GM21786 (cell line): Measurements from ENCODE around the gene PLCB1.
"Not testable (repeated sequence)": the region's sequence is repeated elsewhere in the genome, so short reads cannot be mapped to it uniquely, and the experiment has no call there.

Experiments used
- ATAC-seq: cut with Tn5 transposase; IDR thresholded peaks from one replicate; pipeline ENCODE4 v1.9.1; 2021; ENCODE audit not compliant: unreplicated experiment

Gene PLCB1

DNA sequence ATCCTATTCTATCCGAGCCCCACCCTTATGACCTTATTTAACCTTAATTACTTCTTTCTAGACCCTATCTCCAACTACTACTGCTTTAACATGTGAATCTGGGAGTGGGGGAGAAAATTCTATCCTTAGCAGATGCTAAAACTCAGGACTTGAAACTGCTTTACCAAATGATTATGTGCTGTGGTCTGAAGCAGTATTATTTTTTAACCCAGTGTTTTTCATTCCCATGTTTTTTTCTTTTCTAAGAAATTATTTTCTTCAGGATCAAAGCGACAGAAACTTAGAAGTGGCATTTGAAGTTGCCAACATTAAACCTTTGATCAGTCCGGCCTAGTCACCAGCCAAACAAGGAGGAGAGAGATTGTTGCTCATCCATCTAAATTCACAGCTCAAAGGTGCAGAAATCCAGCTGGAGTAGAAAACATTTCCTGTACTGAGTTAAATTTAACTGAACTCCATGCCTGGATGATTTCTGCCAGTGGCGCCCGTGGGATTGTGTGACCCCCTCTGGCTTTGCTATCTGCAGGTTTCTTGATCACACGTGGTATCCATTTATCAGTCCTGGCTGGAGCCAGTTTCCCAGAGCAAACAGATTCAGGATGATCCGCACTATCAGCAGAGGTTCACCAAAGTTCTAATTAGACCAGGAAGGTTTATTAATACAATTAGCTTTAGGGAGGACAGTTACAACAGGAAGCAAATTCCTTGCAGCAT, 300.5 kb downstream of the PLCB1 start:
- no peak for ATAC-seq

DNA sequence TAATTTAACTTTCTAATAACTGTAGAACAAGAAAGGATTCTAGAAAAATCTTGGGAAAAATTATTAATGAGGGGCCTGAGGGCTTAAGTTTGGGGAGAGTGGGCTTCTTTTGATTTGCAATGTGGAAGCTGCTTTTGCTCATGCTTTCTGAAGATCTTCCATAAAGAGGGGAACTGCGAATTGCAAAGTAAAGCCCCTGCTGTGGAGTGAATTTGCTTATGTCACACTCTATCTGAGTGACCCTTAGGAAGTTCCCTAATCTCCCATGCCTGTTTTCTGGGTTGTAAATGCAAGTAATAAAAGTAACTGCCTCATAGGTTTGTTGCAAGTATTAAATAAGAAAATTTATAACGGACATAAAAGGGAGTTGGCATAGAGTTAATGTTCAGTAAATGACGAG, 301.2 kb downstream of the PLCB1 start:
- no peak for ATAC-seq

DNA sequence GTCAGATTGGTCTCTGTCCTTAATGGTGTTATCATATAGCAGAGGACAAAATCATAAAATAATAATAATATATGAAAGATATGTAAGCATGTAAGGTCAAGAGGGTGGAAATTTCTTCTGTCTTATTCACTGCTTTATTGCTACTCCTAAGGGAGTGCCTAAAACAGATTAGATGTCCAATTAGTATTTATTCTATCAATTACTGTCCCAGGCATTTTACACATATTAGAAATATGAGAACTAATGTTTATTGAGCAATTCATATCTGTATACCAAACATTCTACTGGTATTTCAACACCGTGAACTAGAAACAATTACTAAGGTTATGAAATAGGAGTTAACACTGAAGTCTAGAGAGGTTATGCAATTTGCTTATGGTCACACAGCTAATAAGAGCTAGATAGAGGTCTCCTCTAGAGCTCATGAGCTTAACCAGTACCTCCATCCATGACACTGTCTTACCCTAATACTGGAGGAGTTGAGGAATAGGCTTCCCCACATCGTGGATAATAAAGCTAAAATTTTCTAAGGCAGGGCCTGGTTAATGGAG, 302.3 kb downstream of the PLCB1 start:
- ATAC-seq = no peak

DNA sequence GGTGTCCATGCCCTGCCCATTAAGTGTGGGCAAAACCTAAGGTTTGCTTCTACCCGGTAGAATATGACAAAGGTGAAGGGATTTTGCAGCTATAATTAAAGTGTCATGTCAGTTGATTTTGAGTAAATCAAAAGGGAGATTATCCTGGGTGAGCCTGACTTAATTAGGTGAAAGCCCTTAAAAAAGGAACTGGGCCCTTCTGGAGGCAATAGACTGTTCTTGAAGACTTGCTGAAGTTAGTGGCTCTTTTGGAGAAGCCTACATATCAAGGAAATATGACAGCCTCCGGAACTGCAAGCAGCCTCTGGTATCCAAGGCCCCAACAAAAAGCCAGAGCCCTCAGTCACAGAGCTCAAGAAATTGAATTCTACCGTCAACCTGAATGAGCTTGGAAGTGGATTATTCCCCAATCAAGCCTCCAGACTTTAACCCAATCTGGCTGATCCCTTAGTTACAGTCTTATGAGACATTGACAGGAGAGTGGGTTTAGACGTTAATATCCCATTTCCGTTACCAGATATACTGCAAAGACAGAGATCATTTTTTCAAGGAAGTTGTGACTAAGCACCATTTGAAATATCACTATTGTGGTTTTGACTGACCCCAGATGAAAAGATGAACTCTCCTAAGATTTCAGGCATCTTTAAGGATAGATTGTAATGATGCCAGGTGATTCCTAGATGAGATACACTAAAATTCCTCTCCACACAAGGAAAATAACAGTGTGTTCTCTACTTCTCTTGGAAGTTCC, 303.4 kb downstream of the PLCB1 start:
- no peak for ATAC-seq

DNA sequence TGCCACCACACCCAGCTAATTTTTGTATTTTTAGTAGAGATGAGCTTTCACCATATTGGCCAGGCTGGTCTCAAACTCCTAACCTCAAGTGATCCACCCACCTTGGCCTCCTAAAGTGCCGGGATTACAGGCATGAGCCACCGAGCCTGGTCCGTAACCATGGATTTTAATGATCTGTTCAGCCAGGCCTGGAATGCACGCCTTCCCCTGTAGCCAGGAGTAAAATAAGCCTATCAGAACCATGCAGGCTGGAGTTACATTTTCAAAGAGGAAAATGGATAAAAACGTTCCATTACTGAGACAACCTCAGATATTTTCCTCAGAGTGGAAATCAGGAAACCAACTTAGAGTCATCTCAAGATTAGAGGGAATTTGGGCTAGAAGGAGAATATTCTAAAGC, 304.9 kb downstream of the PLCB1 start:
- not testable (repeated sequence) for ATAC-seq

DNA sequence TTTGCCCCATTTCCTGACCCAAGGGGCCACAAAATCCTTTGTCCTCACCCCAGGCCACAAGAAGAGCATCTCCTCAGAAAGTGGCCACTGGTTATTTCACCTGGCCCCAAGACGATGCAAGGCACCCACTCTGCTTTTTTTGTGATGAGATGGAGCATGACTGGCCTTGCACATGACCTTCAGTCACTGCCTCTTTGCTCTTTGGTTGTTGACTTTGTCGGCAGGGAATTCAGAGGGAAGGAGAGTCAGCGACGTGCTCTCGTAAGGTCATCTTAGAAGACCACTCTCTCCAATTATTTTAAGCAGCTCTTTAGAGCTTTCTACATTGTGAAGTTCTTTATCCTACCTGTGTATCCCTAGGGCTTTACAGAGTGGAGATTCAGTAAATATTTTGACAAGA, 306.7 kb downstream of the PLCB1 start:
- no peak for ATAC-seq

DNA sequence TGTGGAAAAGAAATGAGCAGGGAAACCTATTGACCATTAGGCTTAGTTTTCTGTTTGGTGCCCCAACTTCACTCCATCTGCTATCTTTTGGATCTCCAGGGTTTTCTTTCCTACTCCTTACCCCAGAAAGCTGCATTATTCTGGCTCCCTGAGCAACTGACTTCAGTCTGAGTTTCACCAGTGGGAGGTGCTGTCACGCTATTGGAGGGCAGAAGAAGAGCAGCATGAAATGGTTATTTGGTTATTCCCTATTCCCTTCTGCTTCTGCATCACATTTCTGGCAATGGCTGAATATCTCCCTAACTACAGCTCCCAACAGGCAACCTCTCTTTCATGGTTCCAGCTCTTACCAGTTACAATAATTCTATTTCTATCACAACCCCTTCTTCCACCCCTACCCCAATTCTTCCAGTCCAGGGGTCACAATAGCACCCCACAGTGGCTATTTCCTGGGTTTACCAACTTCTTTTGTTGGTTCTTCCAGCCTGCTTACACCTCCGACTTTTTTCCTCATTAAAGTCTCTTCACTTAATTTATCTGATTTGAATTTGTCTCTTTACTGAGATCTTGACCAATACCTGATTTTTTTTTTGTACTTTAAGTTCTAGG, 311.5 kb downstream of the PLCB1 start:
- ATAC-seq = no peak

DNA sequence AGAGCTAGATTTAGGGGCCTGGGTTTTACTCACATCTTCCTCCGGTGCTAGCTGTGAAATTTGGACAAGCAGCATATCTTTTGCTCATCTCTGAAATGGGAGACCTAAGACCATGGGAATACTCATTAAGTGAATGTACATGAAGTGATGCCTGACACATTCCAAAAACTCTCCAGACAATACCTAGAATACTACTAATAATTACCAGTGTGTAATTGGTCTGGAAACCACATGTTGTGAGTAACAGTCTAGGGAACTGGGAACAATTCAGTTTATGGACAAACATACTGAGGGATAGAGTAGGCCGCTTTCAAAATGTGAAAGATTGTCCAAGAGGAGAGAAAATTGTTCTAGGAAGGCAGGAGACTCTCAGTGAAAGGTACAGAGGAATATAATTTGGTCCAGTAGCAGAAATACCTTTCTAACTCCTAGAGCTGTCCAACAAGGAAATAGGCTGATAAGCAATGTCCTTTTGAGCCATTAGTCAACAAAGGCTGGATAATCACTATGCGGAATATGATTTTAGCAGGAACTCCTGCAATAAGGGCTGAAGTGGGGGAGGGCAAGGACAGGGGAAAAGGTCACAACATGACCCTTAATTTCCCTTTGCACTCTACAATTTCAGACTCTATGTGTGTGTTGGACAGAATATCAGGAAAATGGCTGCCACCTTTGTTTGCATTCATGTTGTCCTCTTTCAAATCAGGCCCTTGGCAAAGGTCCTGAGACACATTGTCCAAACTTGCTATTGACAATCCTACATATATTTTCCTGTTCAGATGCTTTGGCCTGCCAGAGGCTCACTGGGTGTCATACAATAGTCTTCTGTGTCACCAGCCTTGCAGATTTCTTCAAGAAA, 315.4 kb downstream of the PLCB1 start:
- ATAC-seq = no peak

DNA sequence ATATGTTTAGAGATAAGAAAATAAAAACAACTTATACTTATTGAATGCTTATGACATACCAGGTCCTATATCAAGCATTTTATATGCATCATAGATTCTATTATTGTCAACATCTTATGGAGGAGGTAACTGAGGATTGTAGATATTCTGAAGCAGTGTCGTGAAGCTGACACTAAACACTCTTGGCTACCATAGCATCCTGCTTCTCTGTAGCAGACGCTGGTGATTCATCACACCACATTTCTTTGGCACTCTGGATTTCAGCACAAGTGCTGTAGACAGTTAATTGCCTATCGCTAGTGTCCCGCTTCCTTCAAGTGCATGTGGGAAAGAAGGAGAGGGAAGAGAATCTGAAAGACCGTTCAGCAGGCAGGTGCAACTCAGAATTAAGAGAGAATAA, 317.1 kb downstream of the PLCB1 start:
- ATAC-seq = no peak

DNA sequence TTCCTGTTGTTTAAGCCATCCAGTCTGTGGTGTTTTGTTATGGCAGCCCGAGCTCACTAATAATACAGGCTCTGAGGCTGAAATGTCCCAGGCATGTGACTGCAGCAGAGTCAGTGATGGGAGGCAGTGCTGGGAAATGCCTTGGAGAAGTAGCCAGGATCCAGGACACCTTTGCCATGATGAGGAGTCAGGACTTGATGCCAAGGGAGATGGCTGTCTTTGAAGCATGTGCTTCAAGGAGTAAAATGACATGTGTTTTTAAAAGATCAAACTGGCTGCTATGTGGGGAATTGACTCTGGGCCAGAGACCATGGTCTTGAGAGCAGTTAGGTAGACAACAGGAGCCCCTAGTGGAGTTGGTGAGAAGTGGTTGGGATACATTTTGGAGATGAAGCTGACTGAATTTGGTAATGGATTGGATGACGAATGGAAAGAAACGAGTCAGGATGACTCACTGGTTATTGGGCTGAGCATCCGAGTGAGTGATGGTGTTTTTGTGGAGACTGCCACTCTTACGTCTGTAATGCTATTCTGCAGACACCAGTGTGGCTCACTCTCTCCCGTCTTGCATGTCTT, 322.2 kb downstream of the PLCB1 start:
- no peak for ATAC-seq

DNA sequence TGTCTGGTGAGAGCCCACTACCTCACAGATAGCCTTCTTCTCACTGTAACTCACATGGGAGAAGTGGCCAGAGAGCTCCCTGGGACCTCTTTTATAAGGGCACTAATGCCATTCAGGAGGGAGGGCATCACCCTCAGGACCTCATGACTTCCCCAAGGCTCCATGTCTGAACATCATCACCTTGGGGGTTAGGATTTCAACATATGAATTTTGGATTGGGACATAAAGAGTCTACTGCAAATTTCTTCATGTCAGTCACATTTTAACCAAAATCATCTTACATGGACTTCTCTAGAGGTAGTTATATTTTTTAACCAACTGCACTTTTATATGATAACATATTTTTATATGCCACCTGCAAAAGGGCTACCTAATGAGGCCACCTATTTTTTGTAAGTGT, 324.7 kb downstream of the PLCB1 start:
- ATAC-seq = no peak

DNA sequence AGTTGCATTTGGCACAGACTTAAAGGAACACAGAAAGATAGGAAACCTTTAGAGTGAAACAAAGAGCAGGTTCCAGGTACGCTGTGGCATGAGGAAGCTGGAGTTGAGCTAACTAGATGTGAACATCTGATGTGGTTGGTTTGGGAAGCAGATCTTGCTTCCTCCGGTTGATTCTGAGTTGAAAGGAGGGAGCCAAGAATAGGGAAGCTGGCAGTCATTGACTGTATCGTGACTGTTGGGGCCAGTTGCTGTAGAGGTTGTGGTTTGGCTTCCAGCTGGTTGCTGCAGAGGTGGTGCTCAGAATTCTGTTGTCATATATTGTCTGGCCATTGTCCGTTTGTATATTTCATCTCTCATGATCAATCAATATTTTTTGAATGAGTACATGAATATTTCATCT, 325.9 kb downstream of the PLCB1 start:
- no peak for ATAC-seq

DNA sequence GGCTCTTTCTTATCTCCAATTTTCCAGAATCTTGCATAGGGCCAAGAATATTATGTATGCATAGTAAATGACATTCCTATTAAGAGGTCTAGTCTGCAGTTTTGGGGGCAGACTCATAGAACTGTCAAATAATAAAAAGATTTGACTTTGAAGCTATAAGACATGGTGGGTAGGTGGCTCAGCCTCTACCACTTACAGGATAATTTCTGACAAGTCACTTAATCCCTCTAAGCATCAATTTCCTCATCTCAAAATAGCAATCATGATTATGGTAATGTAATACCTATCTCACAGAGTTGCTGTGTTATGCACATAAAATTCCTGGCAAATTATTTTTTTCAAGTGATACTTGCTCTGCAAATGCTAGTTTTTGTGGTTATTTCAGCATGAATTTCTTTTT, 329.1 kb downstream of the PLCB1 start:
- ATAC-seq = no peak

DNA sequence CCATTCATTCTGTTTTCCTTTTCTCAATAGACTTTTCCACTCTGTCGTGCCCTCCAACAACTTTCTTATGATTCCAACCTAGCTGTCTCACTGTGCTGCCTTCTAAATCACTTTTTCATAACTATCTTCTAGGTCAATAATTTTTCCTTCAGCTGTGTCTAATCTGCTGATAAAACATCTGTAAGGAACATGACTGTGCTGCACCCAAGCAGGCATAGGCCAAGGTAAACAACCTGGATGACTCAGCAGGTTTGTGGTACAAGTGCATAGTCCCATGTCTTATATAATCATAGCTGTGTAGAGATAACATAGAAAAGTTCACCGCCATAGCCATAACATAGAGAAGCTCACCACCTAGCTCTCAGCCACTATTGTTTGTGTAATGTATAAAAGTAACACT, 332.3 kb downstream of the PLCB1 start:
- no peak for ATAC-seq

DNA sequence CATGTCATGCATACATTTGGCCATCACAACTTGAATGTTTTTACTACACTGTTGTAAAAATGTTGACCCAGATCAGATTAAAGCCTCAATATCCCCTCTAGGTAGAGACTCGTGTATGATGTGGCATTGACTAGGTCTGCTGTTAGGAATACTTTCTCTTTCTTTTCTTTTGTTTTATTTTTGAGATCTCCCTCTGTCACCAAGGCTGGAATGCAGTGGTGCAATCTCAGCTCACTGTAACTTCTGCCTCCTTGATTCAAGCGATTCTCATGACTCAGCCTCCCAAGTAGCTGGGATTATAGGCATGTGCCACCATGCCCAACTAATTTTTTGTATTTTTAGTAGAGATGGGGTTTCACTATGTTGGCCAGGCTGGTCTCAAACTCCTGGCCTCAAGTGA, 334.7 kb downstream of the PLCB1 start:
- ATAC-seq = not testable (repeated sequence)

DNA sequence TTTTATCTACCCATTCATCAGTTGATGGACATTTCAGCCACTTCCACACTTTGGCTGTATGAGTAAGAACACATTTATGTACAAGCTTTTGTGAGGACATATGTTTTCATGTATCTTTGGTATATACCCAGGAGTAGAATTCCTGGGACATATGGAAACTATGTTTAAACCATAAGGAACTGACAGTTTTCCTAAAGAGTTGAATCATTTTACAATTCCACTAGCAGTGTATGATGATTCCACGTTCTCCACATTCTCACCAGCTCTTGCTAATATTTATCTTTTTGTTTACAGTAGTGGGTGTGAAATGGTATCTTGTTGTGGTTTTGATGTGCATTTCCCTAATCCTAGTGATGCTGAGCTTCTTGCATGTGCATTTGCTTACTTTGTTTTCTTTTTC, 338.1 kb downstream of the PLCB1 start:
- no peak for ATAC-seq

DNA sequence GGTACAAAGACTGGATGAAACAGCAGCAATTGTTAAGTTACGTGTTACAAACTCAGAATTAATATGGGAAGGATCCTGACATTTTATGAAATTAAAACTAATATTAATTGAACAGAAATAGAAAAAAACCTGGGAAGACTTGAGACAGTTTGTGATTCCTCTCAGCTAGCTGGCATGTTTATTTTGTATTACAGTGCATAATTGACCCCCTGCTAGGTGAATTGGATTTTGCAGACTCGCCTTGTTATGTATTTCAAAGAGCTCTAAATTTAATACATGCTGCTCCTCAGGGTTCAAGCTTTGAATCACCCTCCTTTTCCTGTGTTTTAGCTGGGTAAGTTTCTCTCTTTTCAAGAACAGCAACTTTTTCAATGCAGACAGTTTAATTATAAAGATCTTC, 339.4 kb downstream of the PLCB1 start:
- no peak for ATAC-seq

DNA sequence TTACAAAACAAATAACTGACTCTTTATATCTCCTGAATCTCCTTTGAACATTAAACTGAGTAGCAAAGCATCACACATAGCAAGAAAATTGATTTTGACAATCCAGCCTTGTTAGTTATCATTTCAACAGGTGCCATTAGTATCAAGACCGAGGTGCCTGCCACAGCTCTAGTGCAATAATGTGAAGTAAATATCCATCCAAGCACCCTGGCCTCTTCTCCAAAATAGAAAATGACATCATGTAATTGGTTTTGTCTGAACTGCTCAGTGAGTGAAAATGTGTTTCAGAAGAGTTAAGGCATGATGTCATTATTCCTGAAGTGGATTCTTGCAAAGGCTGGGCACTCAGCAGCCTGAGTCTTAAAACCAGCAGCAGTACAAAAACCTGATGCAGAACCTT, 341.4 kb downstream of the PLCB1 start:
- ATAC-seq = no peak

DNA sequence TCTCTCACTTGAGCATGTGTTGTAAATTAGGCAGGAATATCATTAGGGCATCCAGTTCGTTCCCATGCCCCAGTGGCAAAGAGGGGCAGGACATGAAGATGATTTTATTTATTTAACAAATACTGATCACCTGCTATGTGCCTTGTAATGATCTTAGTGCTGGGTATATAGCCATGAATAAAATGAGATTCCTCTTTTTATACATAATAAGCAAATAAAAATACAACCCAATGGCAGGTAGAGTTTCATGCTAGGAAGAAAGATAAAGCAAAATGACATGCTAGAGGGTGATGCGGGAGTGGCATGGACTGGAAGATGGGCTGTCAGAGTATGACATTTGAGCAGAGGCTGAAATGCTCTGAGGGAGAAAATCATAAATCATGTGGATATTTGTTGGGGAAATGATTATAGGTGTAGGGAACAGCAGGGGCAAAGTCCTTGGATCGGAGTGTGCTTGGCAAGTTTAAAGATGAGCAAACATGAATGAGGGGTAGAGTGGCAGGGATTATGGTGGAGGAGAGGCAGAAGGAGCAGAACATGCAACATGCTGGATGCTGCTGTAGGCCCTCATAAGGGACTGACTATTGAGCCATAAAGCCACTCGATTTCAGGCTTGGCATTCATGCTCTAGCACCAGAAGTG, 342.1 kb downstream of the PLCB1 start:
- ATAC-seq = no peak

DNA sequence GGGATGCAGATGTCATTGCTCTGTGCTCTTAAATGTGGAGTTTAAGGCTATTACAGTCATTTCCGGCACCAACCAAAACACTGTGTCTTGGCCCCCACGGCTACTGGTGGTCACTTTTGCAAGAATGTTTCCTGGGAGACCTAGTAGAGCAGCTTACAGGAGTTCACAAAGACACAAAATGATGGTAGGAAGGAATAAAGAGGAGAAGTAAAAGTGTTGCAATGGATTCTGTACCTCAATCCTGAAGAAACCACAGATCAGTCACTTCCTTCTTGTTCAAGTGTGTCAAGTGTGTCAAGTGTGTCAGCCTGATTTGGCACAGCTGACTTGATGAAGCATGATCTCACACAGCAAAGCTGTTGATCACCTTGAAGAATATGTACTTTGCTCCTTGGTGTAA, 344.0 kb downstream of the PLCB1 start:
- no peak for ATAC-seq
